SU-DHL-6 (cell line): ENCODE data around the gene FHOD3.

ENCODE experiments used
- H2AFZ ChIP-seq: fragments of 200-600 bp; sonication (generic); 2 replicates; pipeline ENCODE4 v1.6.1; 2014; ENCODE audit warnings: low read depth, mild to moderate bottlenecking, moderate library complexity, mixed read lengths, antibody characterized with exemption, low read length; ENCODE audit not compliant: severe bottlenecking
- H3F3A ChIP-seq: fragments of 200-600 bp; shearing (Covaris generic); 2 replicates; pipeline ENCODE4 v1.6.0; 2016; ENCODE audit warnings: antibody characterized with exemption, mild to moderate bottlenecking; ENCODE audit not compliant: insufficient read depth
- H3K27ac ChIP-seq: fragments of 200-600 bp; sonication (generic); 2 replicates; pipeline ENCODE4 v1.5.1; 2016; ENCODE audit warnings: low read depth, mild to moderate bottlenecking, low read length, moderate library complexity, mixed read lengths
- H3K27me3 ChIP-seq: fragments of 200-600 bp; sonication (generic), shearing (Covaris generic); 2 replicates; pipeline ENCODE4 v1.6.0; 2014; ENCODE audit warnings: mild to moderate bottlenecking, low read length
- H3K36me3 ChIP-seq: fragments of 200-600 bp; sonication (generic); 2 replicates; pipeline ENCODE4 v1.6.1; 2014; ENCODE audit warnings: mild to moderate bottlenecking, low read length, mixed read lengths
- H3K4me2 ChIP-seq: fragments of 300-600, 200-600 bp; shearing (Covaris generic), sonication (generic); 2 replicates; pipeline ENCODE4 v1.6.0; 2014; ENCODE audit warnings: low read length, low read depth, mild to moderate bottlenecking; ENCODE audit not compliant: poor library complexity, severe bottlenecking
- H3K4me3 ChIP-seq: fragments of 200-600 bp; sonication (generic); 2 replicates; pipeline ENCODE4 v1.5.1; 2014; ENCODE audit warnings: antibody characterized with exemption, low read length, mild to moderate bottlenecking, mixed read lengths; ENCODE audit not compliant: insufficient read depth, poor library complexity, severe bottlenecking
- H3K79me2 ChIP-seq: fragments of 200-600 bp; sonication (generic); 2 replicates; pipeline ENCODE4 v1.6.1; 2014; ENCODE audit warnings: mild to moderate bottlenecking, low read length, moderate library complexity; ENCODE audit not compliant: insufficient read depth
- H3K9ac ChIP-seq: fragments of 200-600 bp; sonication (generic); 2 replicates; pipeline ENCODE4 v1.7.0; 2014; ENCODE audit warnings: mild to moderate bottlenecking, low read length
- H3K9me2 ChIP-seq: fragments of 200-600 bp; sonication (generic); replicated peaks from 2 replicates; pipeline ENCODE4 v1.6.1; 2014; ENCODE audit warnings: low read length; ENCODE audit not compliant: insufficient read depth
- H3K9me3 ChIP-seq: fragments of 200-600 bp; sonication (generic); 2 replicates; pipeline ENCODE4 v1.6.1; 2014; ENCODE audit warnings: low read length, mixed read lengths; ENCODE audit not compliant: insufficient read depth
- H4K20me1 ChIP-seq: fragments of 200-600 bp; sonication (generic); 2 replicates; pipeline ENCODE4 v1.6.1; 2014; ENCODE audit warnings: low read depth, mild to moderate bottlenecking, antibody characterized with exemption, low read length, moderate library complexity, mixed read lengths
- CTCF ChIP-seq: fragments of 200-600 bp; sonication (generic); IDR thresholded peaks from one replicate; pipeline ENCODE4 v1.5.1; 2017; ENCODE audit warnings: antibody characterized with exemption, mild to moderate bottlenecking, low read length, moderate library complexity; ENCODE audit not compliant: insufficient read depth, poor library complexity, severe bottlenecking
- EZH2phosphoT487 ChIP-seq: fragments of 200-600 bp; sonication (generic), shearing (Covaris generic); conservative IDR thresholded peaks from 2 replicates; pipeline ENCODE4 v1.6.1; 2018; ENCODE audit warnings: mild to moderate bottlenecking, antibody characterized with exemption, low read length, moderate library complexity, mixed read lengths

FHOD3 gene

GRCh38 chr18:36389027-36389426, 91.5 kb downstream of the FHOD3 start:
- H3K36me3 ChIP-seq, result no peaks in the 10 kb centered on the region
- no peak overlapping the region for H3K4me2 ChIP-seq
- H4K20me1 ChIP-seq, result no peaks in the 10 kb centered on the region
- no peaks in the 10 kb centered on the region for H3K9me2 ChIP-seq
- no peak overlapping the region for H3K4me3 ChIP-seq
- no peaks in the 10 kb centered on the region for H3K27me3 ChIP-seq
- TF ChIP-seq EZH2phosphoT487 (no peak), CTCF (no peak)
- H3K9ac ChIP-seq, result no peak overlapping the region
- no peak overlapping the region for H3K27ac ChIP-seq
- no peaks in the 10 kb centered on the region for H3K79me2 ChIP-seq
- no peak overlapping the region for H2AFZ ChIP-seq
- H3K9me3 ChIP-seq, result no peaks in the 10 kb centered on the region
- H3F3A ChIP-seq, result no peaks in the 10 kb centered on the region

GRCh38 chr18:36389811-36390581, 92.5 kb downstream of the FHOD3 start:
- Histone ChIP-seq H2AFZ (no peak overlapping the region), H3K4me2 (no peak overlapping the region), H3K27ac (no peak overlapping the region), H4K20me1 (no peaks in the 10 kb centered on the region), H3F3A (no peaks in the 10 kb centered on the region), H3K9me3 (no peaks in the 10 kb centered on the region), H3K27me3 (no peaks in the 10 kb centered on the region; the same call in 1 of the 2 replicates), H3K79me2 (no peaks in the 10 kb centered on the region), H3K36me3 (no peaks in the 10 kb centered on the region), H3K9me2 (no peaks in the 10 kb centered on the region), H3K4me3 (no peak overlapping the region), H3K9ac (no peak overlapping the region)
- TF ChIP-seq EZH2phosphoT487, result no peak
- TF ChIP-seq CTCF, result no peak

GRCh38 chr18:36391426-36392145, 94.1 kb downstream of the FHOD3 start:
- no peak for TF ChIP-seq CTCF
- TF ChIP-seq EZH2phosphoT487, result no peak
- no peak overlapping the region for H3K4me3 ChIP-seq
- H3K36me3 ChIP-seq, result no peaks in the 10 kb centered on the region
- no peaks in the 10 kb centered on the region; the same call in 1 of the 2 replicates for H3K27me3 ChIP-seq
- no peaks in the 10 kb centered on the region for H3K9me2 ChIP-seq
- H3F3A ChIP-seq, result no peaks in the 10 kb centered on the region
- no peak overlapping the region for H3K4me2 ChIP-seq
- no peaks in the 10 kb centered on the region for H3K79me2 ChIP-seq
- no peak overlapping the region for H3K27ac ChIP-seq
- no peaks in the 10 kb centered on the region for H3K9me3 ChIP-seq
- H4K20me1 ChIP-seq, result no peaks in the 10 kb centered on the region
- H2AFZ ChIP-seq, result no peak overlapping the region
- H3K9ac ChIP-seq, result no peak overlapping the region
